ENCODE data around the gene KRT71.

Gene KRT71

GRCh38 chr12:52552681-52553195 lies at the start of gene KRT71:
KRT71 (minus strand) TSS chr12:52553145; CDS start chr12:52553077, 68 bp downstream.
- TF ChIP-seq, protein P1, sequence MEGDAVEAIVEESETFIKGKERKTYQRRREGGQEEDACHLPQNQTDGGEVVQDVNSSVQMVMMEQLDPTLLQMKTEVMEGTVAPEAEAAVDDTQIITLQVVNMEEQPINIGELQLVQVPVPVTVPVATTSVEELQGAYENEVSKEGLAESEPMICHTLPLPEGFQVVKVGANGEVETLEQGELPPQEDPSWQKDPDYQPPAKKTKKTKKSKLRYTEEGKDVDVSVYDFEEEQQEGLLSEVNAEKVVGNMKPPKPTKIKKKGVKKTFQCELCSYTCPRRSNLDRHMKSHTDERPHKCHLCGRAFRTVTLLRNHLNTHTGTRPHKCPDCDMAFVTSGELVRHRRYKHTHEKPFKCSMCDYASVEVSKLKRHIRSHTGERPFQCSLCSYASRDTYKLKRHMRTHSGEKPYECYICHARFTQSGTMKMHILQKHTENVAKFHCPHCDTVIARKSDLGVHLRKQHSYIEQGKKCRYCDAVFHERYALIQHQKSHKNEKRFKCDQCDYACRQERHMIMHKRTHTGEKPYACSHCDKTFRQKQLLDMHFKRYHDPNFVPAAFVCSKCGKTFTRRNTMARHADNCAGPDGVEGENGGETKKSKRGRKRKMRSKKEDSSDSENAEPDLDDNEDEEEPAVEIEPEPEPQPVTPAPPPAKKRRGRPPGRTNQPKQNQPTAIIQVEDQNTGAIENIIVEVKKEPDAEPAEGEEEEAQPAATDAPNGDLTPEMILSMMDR (IDR thresholded peaks at IDR 0.05; ENCODE audit: low read depth, low read length, poor library complexity, severe bottlenecking), result no peak
- TF ChIP-seq EZH2phosphoT487 (IDR thresholded peaks at IDR 0.05; ENCODE audit: borderline replicate concordance, low read length), result no peak
- H3K4me1 ChIP-seq (ENCODE audit: control insufficient read depth, low read length), result no peaks in the 10 kb centered on the region
- H3K27ac ChIP-seq (ENCODE audit: low read depth, low read length), result no peak within 1 kb of the TSS
- H3F3A ChIP-seq (ENCODE audit: control insufficient read depth, insufficient read depth), result no peaks in the 10 kb centered on the region
- H3K9me3 ChIP-seq (ENCODE audit: control insufficient read depth, insufficient read depth, low read length), result no peaks in the 10 kb centered on the region
- no peaks in the 10 kb centered on the region for H3K79me2 ChIP-seq (ENCODE audit: control insufficient read depth, low read length)
- H3K4me3 ChIP-seq (ENCODE audit: low read length), result no peak within 1 kb of the TSS
- no peak within 1 kb of the TSS for H3K4me2 ChIP-seq (ENCODE audit: low read length)
- H3K9me2 ChIP-seq (replicated peaks; ENCODE audit: control insufficient read depth, low read length), result no peaks in the 10 kb centered on the region
- no peaks in the 10 kb centered on the region for H3K36me3 ChIP-seq (ENCODE audit: control insufficient read depth, low read length)
- H3K27me3 ChIP-seq (ENCODE audit: control insufficient read depth, low read length), result no peaks in the 10 kb centered on the region
- H4K20me1 ChIP-seq (ENCODE audit: control insufficient read depth, insufficient read depth, low read depth, low read length), result no peaks in the 10 kb centered on the region

DNA sequence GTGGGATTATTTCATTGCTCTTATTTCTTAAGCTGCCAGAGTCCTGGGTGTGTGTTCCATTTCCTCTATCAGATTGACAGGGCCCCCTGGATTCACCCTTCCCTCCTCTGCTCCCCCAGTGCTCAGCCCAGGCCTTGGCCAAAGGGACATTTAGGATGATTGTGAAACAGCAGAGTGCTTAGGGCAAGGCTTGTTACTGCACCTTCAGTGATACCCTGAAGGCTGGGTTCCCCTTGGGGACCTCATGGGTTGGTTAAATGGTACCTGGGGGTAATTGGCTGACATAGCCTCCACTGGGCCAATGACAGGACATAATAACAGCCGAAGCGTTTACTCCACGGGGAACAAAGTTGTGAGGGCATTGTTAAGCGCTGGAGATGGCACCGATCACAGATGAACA lies 49.6 kb upstream of the KRT71 start:
- H3K4me1 ChIP-seq (ENCODE audit: control insufficient read depth, low read length), result no peaks in the 10 kb centered on the region
- no peaks in the 10 kb centered on the region for H3K9me3 ChIP-seq (ENCODE audit: control insufficient read depth, insufficient read depth, low read length)
- H3K79me2 ChIP-seq (ENCODE audit: control insufficient read depth, low read length), result no peaks in the 10 kb centered on the region
- no peak for TF ChIP-seq EZH2phosphoT487 (IDR thresholded peaks at IDR 0.05; ENCODE audit: borderline replicate concordance, low read length)
- TF ChIP-seq, protein P1 (IDR thresholded peaks at IDR 0.05; ENCODE audit: low read depth, low read length, poor library complexity, severe bottlenecking), result no peak
- H3K4me3 ChIP-seq (ENCODE audit: low read length), result no peak overlapping the region
- H3F3A ChIP-seq (ENCODE audit: control insufficient read depth, insufficient read depth), result no peaks in the 10 kb centered on the region
- H3K36me3 ChIP-seq (ENCODE audit: control insufficient read depth, low read length), result no peaks in the 10 kb centered on the region
- H3K9me2 ChIP-seq (replicated peaks; ENCODE audit: control insufficient read depth, low read length), result no peaks in the 10 kb centered on the region
- no peak overlapping the region for H3K4me2 ChIP-seq (ENCODE audit: low read length)
- no peak overlapping the region for H3K27ac ChIP-seq (ENCODE audit: low read depth, low read length)
- H4K20me1 ChIP-seq (ENCODE audit: control insufficient read depth, insufficient read depth, low read depth, low read length), result no peaks in the 10 kb centered on the region
- peaks cover 19% of the 10 kb centered on the region for H3K27me3 ChIP-seq (ENCODE audit: control insufficient read depth, low read length)

DNA sequence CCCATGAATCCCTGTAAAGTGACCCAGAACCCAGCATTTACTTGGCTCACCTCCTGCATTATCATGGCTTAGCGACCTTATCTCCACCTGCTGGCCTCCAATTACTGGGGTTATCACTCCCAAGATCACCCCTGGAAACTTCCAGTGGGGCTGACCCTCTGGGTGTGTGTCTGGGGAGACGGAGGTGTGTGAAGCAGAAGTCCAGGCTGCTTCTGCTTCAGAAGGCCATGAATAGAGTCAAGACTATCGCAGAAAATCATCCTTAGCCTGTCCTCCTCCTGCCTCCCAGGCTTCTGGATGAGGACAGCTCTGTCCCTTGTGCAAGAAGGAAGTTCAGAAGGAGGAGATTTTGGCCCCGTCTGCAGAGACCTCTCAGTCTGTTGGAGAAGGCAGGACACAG lies 48.7 kb upstream of the KRT71 start:
- Histone ChIP-seq H3K27ac (ENCODE audit: low read depth, low read length) (no peak overlapping the region), H3K36me3 (ENCODE audit: control insufficient read depth, low read length) (no peaks in the 10 kb centered on the region), H3K4me2 (ENCODE audit: low read length) (no peak overlapping the region), H3K79me2 (ENCODE audit: control insufficient read depth, low read length) (no peaks in the 10 kb centered on the region), H3K4me3 (ENCODE audit: low read length) (no peak overlapping the region), H3K27me3 (ENCODE audit: control insufficient read depth, low read length) (peaks cover 19% of the 10 kb centered on the region), H4K20me1 (ENCODE audit: control insufficient read depth, insufficient read depth, low read depth, low read length) (no peaks in the 10 kb centered on the region), H3K9me3 (ENCODE audit: control insufficient read depth, insufficient read depth, low read length) (no peaks in the 10 kb centered on the region), H3F3A (ENCODE audit: control insufficient read depth, insufficient read depth) (no peaks in the 10 kb centered on the region), H3K9me2 (replicated peaks; ENCODE audit: control insufficient read depth, low read length) (no peaks in the 10 kb centered on the region), H3K4me1 (ENCODE audit: control insufficient read depth, low read length) (no peaks in the 10 kb centered on the region)
- TF ChIP-seq, protein P1 (IDR thresholded peaks at IDR 0.05; ENCODE audit: low read depth, low read length, poor library complexity, severe bottlenecking), result no peak
- TF ChIP-seq EZH2phosphoT487 (IDR thresholded peaks at IDR 0.05; ENCODE audit: borderline replicate concordance, low read length), result no peak
